Vagina (tissue), 2 donors: ENCODE measurements around the gene FCRLB. TPM values are rescaled to one million over a fixed set of nuclear protein-coding genes. Genes with fewer than 3 reads are reported as not detected.

Source experiments
- DNase-seq, 2 donors: peaks; one replicate each; pipeline ENCODE4 v3.0.0-alpha.2; 2017; ENCODE audit errors: extremely low spot score in 2 of 2
- H3K27ac ChIP-seq: fragments of 200-600 bp; sonication (generic); one replicate; pipeline ENCODE4 v1.5.1; 2019
- H3K27me3 ChIP-seq: fragments of 200-600 bp; sonication (generic); one replicate; pipeline ENCODE4 v1.5.1; 2019
- H3K36me3 ChIP-seq, 2 donors: fragments of 200-600 bp; sonication (generic); one replicate each; pipeline ENCODE4 v1.5.1; 2017 to 2019
- H3K4me1 ChIP-seq: fragments of 200-600 bp; sonication (generic); one replicate; pipeline ENCODE4 v1.5.1; 2019
- H3K4me3 ChIP-seq, 2 donors: fragments of 200-600 bp; sonication (generic); 1 replicate in 1 of 2; 2 replicates in 1 of 2; pipeline ENCODE4 v1.5.1; 2016 to 2019
- H3K9me3 ChIP-seq: fragments of 200-600 bp; sonication (generic); one replicate; pipeline ENCODE4 v1.5.1; 2019
- POLR2A ChIP-seq, 2 donors: fragments of 450-650 bp; IDR thresholded peaks; one replicate each; pipeline ENCODE4 v1.6.1; 2017; ENCODE audit warnings: antibody characterized with exemption in 2 of 2, mild to moderate bottlenecking in 2 of 2, moderate library complexity in 2 of 2
- POLR2AphosphoS5 ChIP-seq, 2 donors: sonication (generic); formaldehyde crosslinking; IDR thresholded peaks; one replicate each; pipeline ENCODE4 v1.9.0; 2017; ENCODE audit warnings: antibody characterized with exemption in 2 of 2, mild to moderate bottlenecking in 2 of 2, low read depth in 1 of 2; ENCODE audit not compliant: insufficient read depth in 1 of 2
- intact Hi-C: fragments of 100-400 bp; cut with DNase I; formaldehyde crosslinking; loops from one replicate; pipeline ENCODE4 v1.15.1; 2023
- total RNA-seq: library from RNA; depleted of rRNA; stranded (reverse); fragments of >200 nt; gene quantifications from one replicate; pipeline ENCODE4 v1.2.3, GENCODE V29; 2016
- TF ChIP-seq, protein P1 (sequence below), 3 experiments: fragments of 450-650 bp in 2 of 3; fragments of 200-600 bp in 1 of 3; sonication (generic) in 1 of 3; IDR thresholded peaks; one replicate each; pipeline ENCODE4 v1.5.1; 2017 to 2019; ENCODE audit warnings: antibody characterized with exemption in 3 of 3, mild to moderate bottlenecking in 2 of 3, moderate library complexity in 2 of 3

The FCRLB gene
- total RNA-seq, 1 donor from 2014 or later: not detected

DNA sequence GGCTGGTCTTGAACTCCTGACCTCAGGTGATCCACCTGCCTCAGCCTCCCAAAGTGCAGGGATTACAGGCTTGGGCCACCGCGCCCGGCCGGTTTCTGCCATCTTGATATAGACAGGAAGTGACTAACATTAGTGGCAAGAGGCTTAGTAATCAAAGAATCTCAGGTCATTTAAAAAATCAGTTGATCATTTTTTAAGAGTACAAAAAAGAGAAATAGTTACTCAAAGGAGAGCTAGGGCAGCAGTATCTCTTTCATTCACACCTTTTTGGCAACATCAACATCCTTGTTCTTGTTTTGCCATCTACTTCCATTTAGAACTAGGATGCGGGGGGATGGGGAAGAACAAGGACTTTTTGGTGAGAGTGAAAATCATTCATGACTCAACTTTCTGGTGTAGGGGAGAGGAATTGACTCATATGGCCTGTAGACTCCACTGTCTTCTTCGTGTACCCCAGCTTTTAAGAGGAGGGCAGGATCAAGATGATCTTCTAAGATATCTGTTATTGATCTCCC, 8.8 kb downstream of the FCRLB start:
- H3K27me3 ChIP-seq: no peaks in the 10 kb centered on the region
- TF ChIP-seq, protein P1, sequence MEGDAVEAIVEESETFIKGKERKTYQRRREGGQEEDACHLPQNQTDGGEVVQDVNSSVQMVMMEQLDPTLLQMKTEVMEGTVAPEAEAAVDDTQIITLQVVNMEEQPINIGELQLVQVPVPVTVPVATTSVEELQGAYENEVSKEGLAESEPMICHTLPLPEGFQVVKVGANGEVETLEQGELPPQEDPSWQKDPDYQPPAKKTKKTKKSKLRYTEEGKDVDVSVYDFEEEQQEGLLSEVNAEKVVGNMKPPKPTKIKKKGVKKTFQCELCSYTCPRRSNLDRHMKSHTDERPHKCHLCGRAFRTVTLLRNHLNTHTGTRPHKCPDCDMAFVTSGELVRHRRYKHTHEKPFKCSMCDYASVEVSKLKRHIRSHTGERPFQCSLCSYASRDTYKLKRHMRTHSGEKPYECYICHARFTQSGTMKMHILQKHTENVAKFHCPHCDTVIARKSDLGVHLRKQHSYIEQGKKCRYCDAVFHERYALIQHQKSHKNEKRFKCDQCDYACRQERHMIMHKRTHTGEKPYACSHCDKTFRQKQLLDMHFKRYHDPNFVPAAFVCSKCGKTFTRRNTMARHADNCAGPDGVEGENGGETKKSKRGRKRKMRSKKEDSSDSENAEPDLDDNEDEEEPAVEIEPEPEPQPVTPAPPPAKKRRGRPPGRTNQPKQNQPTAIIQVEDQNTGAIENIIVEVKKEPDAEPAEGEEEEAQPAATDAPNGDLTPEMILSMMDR (IDR thresholded peaks at IDR 0.05): no peak
- TF ChIP-seq POLR2A (IDR thresholded peaks at IDR 0.05) (no peak), POLR2AphosphoS5 (IDR thresholded peaks at IDR 0.05; ENCODE audit: insufficient read depth in 1 of 2, low read depth in 1 of 2) (no peak)
- H3K9me3 ChIP-seq: no peaks in the 10 kb centered on the region
- H3K27ac ChIP-seq: no peak overlapping the region
- no peak overlapping the region for H3K4me3 ChIP-seq
- no peaks in the 10 kb centered on the region for H3K36me3 ChIP-seq
- intact Hi-C loops: no loop called here
- peaks cover 20% of the 10 kb centered on the region for H3K4me1 ChIP-seq
- no peak for DNase-seq

DNA sequence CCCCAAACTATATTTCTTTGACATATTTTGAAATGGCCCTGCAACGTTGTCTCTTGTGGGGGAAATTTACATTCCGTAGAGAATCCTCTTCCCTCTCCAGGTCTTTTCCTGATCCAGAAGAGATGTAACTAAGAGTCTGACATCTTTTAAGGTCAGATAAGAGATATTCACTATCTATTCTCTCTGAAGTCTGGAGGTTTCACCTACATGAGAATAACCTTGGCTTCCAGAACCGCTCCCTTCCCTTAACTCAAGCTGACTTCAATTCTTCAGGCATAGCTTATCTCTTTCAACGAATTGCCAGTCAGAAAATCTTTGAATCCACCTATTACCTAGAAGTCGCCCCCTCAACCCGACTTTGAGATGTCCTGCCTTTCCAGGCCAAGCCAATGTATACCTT, 9.9 kb downstream of the FCRLB start:
- H3K36me3 ChIP-seq: no peaks in the 10 kb centered on the region
- peaks cover 10% of the 10 kb centered on the region for H3K4me1 ChIP-seq
- no peak overlapping the region for H3K4me3 ChIP-seq
- DNase-seq: no peak
- TF ChIP-seq POLR2AphosphoS5 (IDR thresholded peaks at IDR 0.05; ENCODE audit: insufficient read depth in 1 of 2, low read depth in 1 of 2): no peak
- TF ChIP-seq, protein P1 (IDR thresholded peaks at IDR 0.05): no peak
- no peak for TF ChIP-seq POLR2A (IDR thresholded peaks at IDR 0.05)
- intact Hi-C loops: no loop called here
- H3K27ac ChIP-seq: no peak overlapping the region
- H3K9me3 ChIP-seq: no peaks in the 10 kb centered on the region
- H3K27me3 ChIP-seq: no peaks in the 10 kb centered on the region

DNA sequence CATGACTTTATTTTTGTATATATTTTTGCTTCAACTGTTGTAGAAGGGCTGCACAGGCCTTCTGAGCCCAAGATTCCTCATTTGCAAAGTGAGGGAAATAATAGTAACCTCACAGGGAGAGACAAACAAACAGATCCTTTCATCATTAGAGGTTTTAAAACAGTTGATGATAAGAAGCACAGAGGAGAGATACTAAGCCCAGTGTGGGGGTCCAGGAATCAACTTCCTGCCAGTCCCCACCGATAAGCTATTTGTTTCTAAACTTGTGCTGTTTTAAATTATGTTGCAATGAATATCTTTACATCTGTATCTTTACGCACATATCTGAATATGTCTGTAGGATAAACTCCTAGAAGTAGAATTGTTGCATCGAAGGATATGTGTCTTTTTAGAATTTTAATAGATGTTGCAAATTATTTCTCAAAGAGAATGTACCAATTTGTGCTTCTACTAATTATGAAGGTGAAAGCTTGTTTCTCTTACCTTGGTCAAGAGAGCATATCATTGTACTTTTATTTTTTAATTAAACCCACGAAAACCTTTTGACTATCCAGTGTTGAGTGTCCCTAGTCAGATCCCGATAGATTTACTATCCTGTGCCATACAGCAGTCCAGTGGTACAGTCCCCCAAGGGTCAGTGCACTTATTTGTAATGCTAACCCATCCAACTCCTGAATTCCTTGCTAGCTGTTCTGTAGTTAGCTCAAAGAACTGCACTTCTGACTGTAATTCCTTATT, 10.8 kb downstream of the FCRLB start:
- H3K4me3 ChIP-seq: no peak overlapping the region

DNA sequence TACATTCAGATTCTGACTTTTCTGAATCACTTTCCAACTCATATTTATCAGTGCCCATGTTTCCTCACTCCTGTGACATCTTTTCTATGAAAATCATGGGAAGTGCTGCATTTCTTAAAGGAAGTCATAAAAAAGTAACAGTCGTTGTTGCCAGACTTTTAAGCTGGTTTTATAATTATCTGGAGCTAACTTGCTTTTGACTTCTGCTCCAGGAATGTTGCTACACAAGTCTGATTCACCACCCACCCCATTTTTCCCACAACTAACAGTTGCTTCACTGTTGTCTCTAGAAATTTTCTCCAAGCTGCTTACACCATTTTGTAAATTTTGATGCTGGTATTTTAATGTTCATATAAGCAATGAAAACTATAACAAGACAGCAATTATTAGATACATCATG, 12.2 kb downstream of the FCRLB start:
- intact Hi-C loops: no loop called here
- peaks cover 5% of the 10 kb centered on the region for H3K4me1 ChIP-seq
- DNase-seq: no peak
- H3K9me3 ChIP-seq: no peaks in the 10 kb centered on the region
- H3K27ac ChIP-seq: no peak overlapping the region
- no peaks in the 10 kb centered on the region for H3K27me3 ChIP-seq
- TF ChIP-seq POLR2AphosphoS5 (IDR thresholded peaks at IDR 0.05; ENCODE audit: insufficient read depth in 1 of 2, low read depth in 1 of 2) (no peak), POLR2A (IDR thresholded peaks at IDR 0.05) (no peak)
- TF ChIP-seq, protein P1 (IDR thresholded peaks at IDR 0.05): no peak
- H3K36me3 ChIP-seq: no peaks in the 10 kb centered on the region
- no peak overlapping the region for H3K4me3 ChIP-seq

More for the DNA sequence above, 10.8 kb downstream of the FCRLB start:
- no peaks in the 10 kb centered on the region for H3K27me3 ChIP-seq
- no peak overlapping the region for H3K27ac ChIP-seq
- no peaks in the 10 kb centered on the region for H3K9me3 ChIP-seq
- TF ChIP-seq POLR2A (IDR thresholded peaks at IDR 0.05) (no peak), POLR2AphosphoS5 (IDR thresholded peaks at IDR 0.05; ENCODE audit: insufficient read depth in 1 of 2, low read depth in 1 of 2) (no peak)
- TF ChIP-seq, protein P1 (IDR thresholded peaks at IDR 0.05): no peak
- DNase-seq: no peak
- peaks cover 9% of the 10 kb centered on the region for H3K4me1 ChIP-seq
- H3K36me3 ChIP-seq: no peaks in the 10 kb centered on the region
- intact Hi-C loops: no loop called here

DNA sequence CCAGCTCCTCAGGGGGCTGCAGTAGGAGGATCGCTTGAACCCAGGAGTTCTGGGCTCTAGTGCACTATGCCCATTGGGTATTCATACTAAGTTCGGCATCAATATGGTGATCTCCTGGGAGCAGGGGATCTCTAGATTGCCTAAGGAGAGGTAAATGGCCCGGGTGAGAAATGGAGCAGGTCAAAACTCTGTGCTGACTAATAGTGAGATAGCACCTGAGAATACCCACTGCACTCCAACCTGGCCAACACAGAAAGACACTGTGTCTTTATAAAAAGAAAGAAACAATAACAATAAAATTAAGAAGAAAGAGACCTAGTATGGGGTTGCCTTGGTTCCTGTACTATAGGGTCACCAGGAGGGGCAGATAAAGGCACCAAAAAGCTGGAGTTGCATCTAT, 14.5 kb downstream of the FCRLB start:
- Histone ChIP-seq H3K27me3 (no peaks in the 10 kb centered on the region), H3K36me3 (no peaks in the 10 kb centered on the region), H3K27ac (no peak overlapping the region), H3K9me3 (no peaks in the 10 kb centered on the region), H3K4me1 (peaks cover 5% of the 10 kb centered on the region), H3K4me3 (no peak overlapping the region)
- TF ChIP-seq POLR2AphosphoS5 (IDR thresholded peaks at IDR 0.05; ENCODE audit: insufficient read depth in 1 of 2, low read depth in 1 of 2) (no peak), POLR2A (IDR thresholded peaks at IDR 0.05) (no peak)
- TF ChIP-seq, protein P1 (IDR thresholded peaks at IDR 0.05): no peak
- no peak for DNase-seq
- intact Hi-C loops: no loop called here
